Astrocyte (in vitro differentiated cells and primary cell): ENCODE data around the gene JAG2. TPM values are rescaled to one million over a fixed set of nuclear protein-coding genes. Genes with fewer than 3 reads are reported as not detected.
A peak's percentile ranks its signal among the peaks of the same experiment; 100 is the strongest.

Experiments used
- DNase-seq: peaks from one replicate; pipeline ENCODE4 v3.0.0-alpha.2; 2010; ENCODE audit warnings: low read depth
- FAIRE-seq: peaks from 2 replicates; lab custom pipeline; 2011; peaks lifted over from hg19 to GRCh38; lab: Jason Lieb, UNC
- H2AFZ ChIP-seq: 2 replicates; pipeline ENCODE4 v1.6.0; 2012; ENCODE audit warnings: low read depth, low read length, inconsistent platforms
- H3K27ac ChIP-seq: 2 replicates; pipeline ENCODE4 v1.5.1; 2011; ENCODE audit warnings: low read depth, low read length, inconsistent platforms
- H3K27me3 ChIP-seq: 2 replicates; pipeline ENCODE4 v1.6.0; 2011; ENCODE audit warnings: low read length, inconsistent platforms; ENCODE audit not compliant: insufficient read depth
- H3K36me3 ChIP-seq: 2 replicates; pipeline ENCODE4 v1.5.1; 2011; ENCODE audit warnings: low read length, inconsistent platforms; ENCODE audit not compliant: insufficient read depth
- H3K4me1 ChIP-seq: 2 replicates; pipeline ENCODE4 v1.5.1; 2011; ENCODE audit warnings: low read length, inconsistent platforms; ENCODE audit not compliant: insufficient read depth
- H3K4me2 ChIP-seq: 2 replicates; pipeline ENCODE4 v1.6.0; 2012; ENCODE audit warnings: low read length, inconsistent platforms
- H3K4me3 ChIP-seq: 2 replicates; pipeline ENCODE4 v1.5.1; 2011; ENCODE audit warnings: low read depth, mild to moderate bottlenecking, low read length, inconsistent platforms; ENCODE audit not compliant: insufficient read depth
- H3K79me2 ChIP-seq: 2 replicates; pipeline ENCODE4 v1.6.0; 2012; ENCODE audit warnings: mild to moderate bottlenecking, low read length, inconsistent platforms; ENCODE audit not compliant: insufficient read depth
- H3K9ac ChIP-seq: 2 replicates; pipeline ENCODE4 v1.6.0; 2012; ENCODE audit warnings: mild to moderate bottlenecking, low read length, inconsistent platforms
- H3K9me3 ChIP-seq: 2 replicates; pipeline ENCODE4 v1.5.1; 2012; ENCODE audit warnings: low read depth, mild to moderate bottlenecking, low read length, inconsistent platforms; ENCODE audit not compliant: insufficient read depth
- H4K20me1 ChIP-seq: 2 replicates; pipeline ENCODE4 v1.6.0; 2012; ENCODE audit warnings: low read length, inconsistent platforms; ENCODE audit not compliant: insufficient read depth
- H3K27ac Mint-ChIP-seq: one replicate; pipeline ENCODE4 v1.8.0; 2021; ENCODE audit warnings: mild to moderate bottlenecking, mixed read lengths; ENCODE audit not compliant: unreplicated experiment
- H3K27me3 Mint-ChIP-seq: one replicate; pipeline ENCODE4 v1.8.0; 2021; ENCODE audit warnings: low read depth, mixed read lengths; ENCODE audit not compliant: unreplicated experiment
- H3K36me3 Mint-ChIP-seq: one replicate; pipeline ENCODE4 v1.8.0; 2021; ENCODE audit warnings: low read depth, mixed read lengths; ENCODE audit not compliant: unreplicated experiment
- H3K4me1 Mint-ChIP-seq: one replicate; pipeline ENCODE4 v1.8.0; 2021; ENCODE audit warnings: low read depth, mixed read lengths; ENCODE audit not compliant: unreplicated experiment
- H3K4me3 Mint-ChIP-seq: one replicate; pipeline ENCODE4 v1.8.0; 2021; ENCODE audit warnings: mild to moderate bottlenecking, moderate library complexity, mixed read lengths; ENCODE audit not compliant: unreplicated experiment
- H3K9me3 Mint-ChIP-seq: one replicate; pipeline ENCODE4 v1.8.0; 2021; ENCODE audit warnings: mild to moderate bottlenecking, mixed read lengths; ENCODE audit not compliant: unreplicated experiment
- CTCF ChIP-seq: IDR thresholded peaks from 2 replicates; pipeline ENCODE4 v1.5.1; 2011; ENCODE audit warnings: low read depth, mild to moderate bottlenecking, inconsistent platforms, low read length, moderate library complexity; ENCODE audit not compliant: insufficient read depth
- EZH2 ChIP-seq: IDR thresholded peaks from 2 replicates; pipeline ENCODE4 v1.6.1; 2012; ENCODE audit warnings: mild to moderate bottlenecking, low read length, inconsistent platforms; ENCODE audit not compliant: insufficient read depth
- total RNA-seq: library from RNA; stranded (reverse); gene quantifications from 2 replicates; pipeline ENCODE4 v1.2.1, GENCODE V29; 2021

Gene JAG2
- total RNA-seq, 1 donor from 2014 or later, result 6.6 TPM

DNA sequence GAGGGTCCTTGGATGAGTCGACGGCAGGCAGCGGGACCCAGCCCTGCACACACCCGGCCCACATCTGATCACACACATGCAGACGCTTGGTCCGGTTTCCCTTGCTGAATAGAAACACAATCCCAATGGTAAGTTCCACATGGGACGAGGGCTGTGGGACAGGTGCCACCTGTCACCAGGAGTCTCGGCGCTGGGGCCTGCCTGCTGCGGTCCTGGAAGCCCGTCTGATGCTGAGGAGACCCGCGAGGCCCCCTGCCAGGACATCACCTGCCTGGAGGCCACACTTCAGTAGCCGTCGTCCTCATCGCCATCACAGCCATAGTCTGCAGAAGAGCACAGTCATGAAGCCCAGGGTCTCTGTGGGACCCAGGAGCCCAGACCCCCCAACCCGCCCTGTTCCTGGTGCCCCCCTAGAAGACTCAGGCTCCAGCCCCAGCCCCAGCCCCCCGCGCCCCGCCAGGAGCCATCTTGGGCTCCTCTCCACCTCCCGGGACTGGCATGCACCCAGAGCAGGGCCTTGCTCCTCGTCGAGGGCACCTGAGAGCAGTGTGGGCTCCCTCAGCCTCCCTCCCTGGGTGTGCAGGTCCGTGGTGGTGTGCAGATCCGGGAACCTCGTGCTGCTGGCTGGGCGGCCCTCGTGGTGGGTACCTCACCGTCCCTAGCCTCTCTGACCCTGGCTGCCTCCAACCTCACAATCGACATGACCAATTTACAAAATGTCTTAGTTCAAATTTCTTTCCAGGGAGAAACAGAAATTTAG lies 41.9 kb upstream of the JAG2 start:
- Histone ChIP-seq H3K9me3 (no peaks in the 10 kb centered on the region), H3K4me3 (no peak overlapping the region), H3K4me2 (no peak overlapping the region), H4K20me1 (peaks cover 21% of the 10 kb centered on the region), H3K27me3 (no peaks in the 10 kb centered on the region), H3K79me2 (peaks cover 5% of the 10 kb centered on the region), H2AFZ (no peak overlapping the region), H3K36me3 (no peaks in the 10 kb centered on the region), H3K9ac (no peak overlapping the region), H3K27ac (no peak overlapping the region), H3K4me1 (no peaks in the 10 kb centered on the region)
- TF ChIP-seq CTCF (no peak), EZH2 (no peak)
- Mint-ChIP-seq H3K9me3 (no peaks in the 10 kb centered on the region), H3K4me3 (no peak overlapping the region), H3K4me1 (no peaks in the 10 kb centered on the region), H3K36me3 (peaks cover 2% of the 10 kb centered on the region), H3K27me3 (no peaks in the 10 kb centered on the region), H3K27ac (peak overlapping the region; percentile 62)
- FAIRE-seq (no peak), DNase-seq (no peak)

DNA sequence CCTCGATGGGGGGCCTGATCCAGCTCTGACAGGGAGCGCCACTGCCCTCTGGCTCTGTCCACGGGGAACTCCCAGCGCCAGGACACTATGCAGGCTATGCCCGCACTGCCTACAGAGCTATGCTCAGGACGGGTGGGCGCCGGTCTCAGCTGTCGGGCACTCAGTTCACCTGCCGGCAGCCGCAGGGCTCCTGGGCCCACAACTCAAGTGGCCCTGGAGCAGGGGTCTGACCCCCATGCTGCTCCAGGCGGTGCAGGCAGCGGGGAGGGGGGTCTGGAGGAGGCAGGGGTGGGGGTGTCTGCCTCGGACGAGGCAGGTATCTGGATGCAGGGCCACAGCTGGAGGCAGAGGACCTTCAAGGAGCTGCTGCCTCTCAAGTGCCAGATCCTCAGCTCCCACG lies 41.1 kb upstream of the JAG2 start:
- DNase-seq, result no peak
- H3K4me2 ChIP-seq, result no peak overlapping the region
- no peak for FAIRE-seq
- H4K20me1 ChIP-seq, result peaks cover 13% of the 10 kb centered on the region
- no peaks in the 10 kb centered on the region for H3K9me3 ChIP-seq
- H3K4me1 ChIP-seq, result no peaks in the 10 kb centered on the region
- no peak for TF ChIP-seq CTCF
- no peak for TF ChIP-seq EZH2
- no peaks in the 10 kb centered on the region for H3K27me3 ChIP-seq
- H3K27ac Mint-ChIP-seq, result no peak overlapping the region
- no peaks in the 10 kb centered on the region for H3K36me3 ChIP-seq
- H3K36me3 Mint-ChIP-seq, result peaks cover 2% of the 10 kb centered on the region
- no peaks in the 10 kb centered on the region for H3K27me3 Mint-ChIP-seq
- no peak overlapping the region for H3K9ac ChIP-seq
- no peak overlapping the region for H3K4me3 ChIP-seq
- no peak overlapping the region for H2AFZ ChIP-seq
- no peaks in the 10 kb centered on the region for H3K9me3 Mint-ChIP-seq
- no peak overlapping the region for H3K4me3 Mint-ChIP-seq
- H3K27ac ChIP-seq, result no peak overlapping the region
- H3K4me1 Mint-ChIP-seq, result no peaks in the 10 kb centered on the region
- H3K79me2 ChIP-seq, result no peaks in the 10 kb centered on the region

GRCh38 chr14:105209091-105209490 lies 40.5 kb upstream of the JAG2 start:
- Mint-ChIP-seq H3K36me3 (peaks cover 2% of the 10 kb centered on the region), H3K27ac (peak overlapping the region; percentile 62), H3K4me1 (no peaks in the 10 kb centered on the region), H3K27me3 (no peaks in the 10 kb centered on the region), H3K9me3 (no peaks in the 10 kb centered on the region), H3K4me3 (no peak overlapping the region)
- Histone ChIP-seq H3K27ac (no peak overlapping the region), H4K20me1 (peaks cover 10% of the 10 kb centered on the region), H3K36me3 (no peaks in the 10 kb centered on the region), H3K4me2 (no peak overlapping the region), H3K9ac (no peak overlapping the region), H3K4me3 (no peak overlapping the region), H3K27me3 (no peaks in the 10 kb centered on the region), H3K4me1 (no peaks in the 10 kb centered on the region), H3K9me3 (no peaks in the 10 kb centered on the region), H3K79me2 (no peaks in the 10 kb centered on the region), H2AFZ (no peak overlapping the region)
- DNase-seq, result no peak
- no peak for TF ChIP-seq EZH2
- no peak for TF ChIP-seq CTCF
- FAIRE-seq, result no peak
